Activated CD4-positive, alpha-beta T cell treated with anti-CD3 and anti-CD28 coated beads for 36 hours (primary cell): Measurements from ENCODE around the gene COL9A3. TPM values are rescaled to one million over a fixed set of nuclear protein-coding genes. Genes with fewer than 3 reads are reported as not detected.

ENCODE experiments used
- ATAC-seq: fragments of 200-7000 bp; cut with Tn5 transposase; one replicate; pipeline ENCODE4 v1.10.0; 2021; ENCODE audit warnings: mild to moderate bottlenecking, moderate library complexity
- CTCF ChIA-PET: fragments of 350-600 bp; sonication (Branson Sonifier 250); formaldehyde crosslinking; loops from one replicate; lab custom pipeline; 2021; ENCODE audit warnings: antibody characterized with exemption; lab: Charles Lee
- POLR2A ChIA-PET: fragments of 350-600 bp; sonication (Branson Sonifier 250); formaldehyde crosslinking; loops from one replicate; lab custom pipeline; 2021; ENCODE audit warnings: antibody characterized with exemption, inconsistent platforms; lab: Charles Lee
- DNase-seq: peaks from one replicate; pipeline ENCODE4 v3.0.0-alpha.2; 2020
- H3K27ac Mint-ChIP-seq: one replicate; pipeline ENCODE4 v1.8.0; 2021; ENCODE audit warnings: mixed read lengths
- H3K27me3 Mint-ChIP-seq: one replicate; pipeline ENCODE4 v1.8.0; 2021; ENCODE audit warnings: mixed read lengths
- H3K36me3 Mint-ChIP-seq: one replicate; pipeline ENCODE4 v1.8.0; 2021; ENCODE audit warnings: low read depth, mixed read lengths
- H3K4me1 Mint-ChIP-seq: one replicate; pipeline ENCODE4 v1.8.0; 2021; ENCODE audit warnings: mixed read lengths
- H3K4me3 Mint-ChIP-seq: one replicate; pipeline ENCODE4 v1.8.0; 2021; ENCODE audit warnings: mild to moderate bottlenecking, moderate library complexity, mixed read lengths
- H3K9me3 Mint-ChIP-seq: one replicate; pipeline ENCODE4 v1.8.0; 2021; ENCODE audit warnings: low read depth, mixed read lengths
- intact Hi-C, 2 experiments: fragments of 100-400 bp; cut with DNase I in 1 of 2; cut with micrococcal nuclease in 1 of 2; formaldehyde crosslinking; loops; one replicate each; pipeline versions ENCODE4 v1.14.2 to v1.15.1; 2022 to 2024; cut with DNase I, micrococcal nuclease
- total RNA-seq, 2 experiments: library from RNA; stranded (reverse); gene quantifications; one replicate each; pipeline ENCODE4 v1.2.3, GENCODE V29; 2021

COL9A3 gene
- total RNA-seq, 2 experiments from 2014 or later: not detected

DNA sequence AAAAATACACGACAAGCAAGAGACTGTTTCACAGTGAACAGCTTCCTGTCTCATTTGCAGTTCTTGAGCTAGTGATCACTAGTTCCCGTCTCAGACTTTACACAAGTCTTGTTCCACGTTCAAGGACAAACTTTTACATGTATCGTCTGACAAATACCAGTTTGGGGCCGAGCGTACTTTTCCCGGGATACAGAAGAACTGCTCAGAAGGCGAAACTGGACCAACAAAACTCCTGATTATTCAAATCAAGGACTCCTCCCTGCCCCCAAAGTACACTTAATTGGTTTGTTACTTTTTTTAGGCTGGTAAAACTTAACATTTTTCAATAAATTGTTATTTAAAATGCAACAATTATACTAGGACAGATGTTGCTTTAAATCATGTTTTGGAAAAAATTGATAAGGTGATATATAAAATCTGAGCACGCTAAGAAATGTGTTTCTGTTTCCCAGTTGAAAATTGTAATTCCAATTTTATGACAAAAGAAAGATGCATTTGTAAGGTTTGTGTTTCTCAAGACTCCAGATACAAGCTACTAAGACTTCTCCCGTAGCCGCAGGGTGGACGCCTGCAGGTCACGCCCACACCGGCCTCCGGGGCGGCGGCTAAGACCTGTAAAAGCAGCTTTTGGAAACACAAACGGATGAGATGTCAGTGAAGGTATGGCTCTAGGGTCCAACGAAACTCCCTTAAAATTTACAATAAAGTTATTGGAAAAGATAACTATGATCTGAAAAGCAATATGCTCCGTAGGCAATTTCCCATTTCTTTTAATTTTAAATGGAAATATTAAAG lies 61.6 kb downstream of the COL9A3 start:
- H3K27ac Mint-ChIP-seq: no peak overlapping the region
- DNase-seq (no peak), ATAC-seq (no peak)
- H3K4me1 Mint-ChIP-seq: peaks cover 20% of the 10 kb centered on the region
- CTCF ChIA-PET: interaction anchor here (0.6 to 1.0 kb wide), 2 partner anchors 10 to 905 kb away, joined by 3 read pairs; no protein-coding TSS in a partner anchor
- H3K27me3 Mint-ChIP-seq: no peaks in the 10 kb centered on the region
- peaks cover 7% of the 10 kb centered on the region for H3K36me3 Mint-ChIP-seq
- H3K4me3 Mint-ChIP-seq: no peak overlapping the region
- intact Hi-C loops: no loop called here
- no peaks in the 10 kb centered on the region for H3K9me3 Mint-ChIP-seq
- POLR2A ChIA-PET: no interaction called here

DNA sequence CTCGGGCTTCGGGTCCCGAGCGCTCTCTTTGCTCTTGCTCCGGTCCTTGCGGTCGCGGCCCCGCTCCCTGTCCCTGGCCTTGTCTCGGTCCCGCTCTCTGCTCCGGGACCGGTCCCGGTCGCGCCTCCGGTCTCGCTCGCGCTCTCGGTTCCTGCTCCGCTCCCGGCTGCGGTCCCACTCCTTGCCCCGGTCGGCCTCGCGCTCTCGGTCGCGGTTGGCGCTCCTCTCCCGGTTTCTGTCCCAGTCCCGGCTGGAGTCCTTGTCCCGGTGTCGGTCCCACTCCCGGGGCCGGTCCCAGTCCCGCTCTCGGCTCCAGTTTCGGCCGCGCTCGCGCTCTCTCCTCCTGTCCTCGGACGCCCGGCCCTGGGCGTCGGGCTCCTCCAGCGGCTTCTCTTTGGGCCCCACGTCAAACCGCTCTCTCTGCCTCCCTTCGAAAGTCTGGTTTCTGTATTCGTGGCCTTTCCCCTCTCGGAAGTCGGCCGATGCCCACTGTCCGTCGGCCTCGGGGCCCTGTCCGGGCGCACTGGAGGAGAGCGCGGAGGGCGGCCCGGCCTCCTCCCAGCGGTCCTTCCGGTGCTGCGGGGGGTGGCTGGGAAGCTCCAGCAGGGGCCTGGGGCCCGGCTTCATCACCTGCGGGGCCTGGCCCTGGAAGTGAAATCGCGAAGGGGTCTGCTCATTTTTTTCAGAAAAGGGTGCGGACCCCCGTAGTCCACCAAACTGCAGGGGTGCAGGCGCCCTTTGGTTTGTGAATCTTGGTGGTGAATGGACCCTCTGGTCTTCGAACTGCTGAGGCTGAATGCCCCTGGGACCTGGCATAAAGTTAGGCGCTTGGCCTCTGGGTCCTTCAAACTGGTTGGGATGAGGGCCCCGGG lies 62.7 kb downstream of the COL9A3 start:
- Mint-ChIP-seq H3K27ac (no peak overlapping the region), H3K9me3 (no peaks in the 10 kb centered on the region), H3K36me3 (peaks cover 7% of the 10 kb centered on the region), H3K4me3 (no peak overlapping the region), H3K4me1 (peaks cover 11% of the 10 kb centered on the region), H3K27me3 (no peaks in the 10 kb centered on the region)
- intact Hi-C loops: no loop called here
- ChIA-PET CTCF (interaction anchor here (1.0 kb wide), 1 partner anchor 9 kb away, joined by 3 read pairs; no protein-coding TSS in a partner anchor), POLR2A (no interaction called here)
- DNase-seq (no peak), ATAC-seq (no peak)

DNA sequence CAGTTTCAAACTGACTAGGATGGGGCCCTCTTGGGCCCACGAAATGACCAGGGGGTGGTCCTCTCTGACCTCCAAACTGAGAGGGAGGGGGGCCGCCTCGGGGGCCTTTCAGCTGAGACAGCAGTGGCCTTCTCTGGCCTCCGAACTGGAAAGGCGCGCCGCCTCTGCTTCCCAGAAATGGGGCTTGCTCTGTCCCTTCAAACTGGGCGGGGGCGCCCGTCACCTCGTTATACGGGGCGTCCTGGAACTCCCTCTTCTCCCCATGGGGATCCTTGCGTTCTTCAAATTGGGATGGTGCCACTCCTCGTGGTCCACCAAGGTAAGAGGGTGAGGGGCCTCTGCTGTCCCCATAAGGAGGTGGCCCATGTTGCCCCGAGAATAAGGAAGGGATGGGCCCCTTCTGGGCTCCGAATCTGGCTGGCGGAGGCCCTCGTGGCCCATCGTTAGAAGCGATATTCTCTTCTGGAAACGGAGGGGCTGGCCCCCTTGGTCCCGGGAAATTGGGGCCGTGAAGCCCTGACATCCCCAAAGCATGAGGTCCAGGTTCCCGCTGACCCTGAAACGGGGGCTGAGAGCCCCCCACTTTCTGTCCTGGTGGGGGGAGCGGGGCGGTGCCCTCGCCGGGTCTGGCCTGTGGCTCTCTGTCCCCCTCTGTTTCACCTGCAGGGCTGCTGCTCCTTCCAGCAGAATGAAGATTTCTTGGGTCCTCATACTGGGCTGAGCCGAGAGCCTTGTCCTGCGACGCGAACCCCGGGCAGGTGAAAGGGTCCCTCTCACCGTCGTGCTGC lies 63.5 kb downstream of the COL9A3 start:
- ATAC-seq: no peak
- intact Hi-C loops: no loop called here
- Mint-ChIP-seq H3K27me3 (no peaks in the 10 kb centered on the region), H3K9me3 (no peaks in the 10 kb centered on the region), H3K4me3 (no peak overlapping the region), H3K4me1 (peaks cover 8% of the 10 kb centered on the region), H3K27ac (no peak overlapping the region), H3K36me3 (peaks cover 7% of the 10 kb centered on the region)
- POLR2A ChIA-PET: no interaction called here
- no peak for DNase-seq
- CTCF ChIA-PET: no interaction called here

DNA sequence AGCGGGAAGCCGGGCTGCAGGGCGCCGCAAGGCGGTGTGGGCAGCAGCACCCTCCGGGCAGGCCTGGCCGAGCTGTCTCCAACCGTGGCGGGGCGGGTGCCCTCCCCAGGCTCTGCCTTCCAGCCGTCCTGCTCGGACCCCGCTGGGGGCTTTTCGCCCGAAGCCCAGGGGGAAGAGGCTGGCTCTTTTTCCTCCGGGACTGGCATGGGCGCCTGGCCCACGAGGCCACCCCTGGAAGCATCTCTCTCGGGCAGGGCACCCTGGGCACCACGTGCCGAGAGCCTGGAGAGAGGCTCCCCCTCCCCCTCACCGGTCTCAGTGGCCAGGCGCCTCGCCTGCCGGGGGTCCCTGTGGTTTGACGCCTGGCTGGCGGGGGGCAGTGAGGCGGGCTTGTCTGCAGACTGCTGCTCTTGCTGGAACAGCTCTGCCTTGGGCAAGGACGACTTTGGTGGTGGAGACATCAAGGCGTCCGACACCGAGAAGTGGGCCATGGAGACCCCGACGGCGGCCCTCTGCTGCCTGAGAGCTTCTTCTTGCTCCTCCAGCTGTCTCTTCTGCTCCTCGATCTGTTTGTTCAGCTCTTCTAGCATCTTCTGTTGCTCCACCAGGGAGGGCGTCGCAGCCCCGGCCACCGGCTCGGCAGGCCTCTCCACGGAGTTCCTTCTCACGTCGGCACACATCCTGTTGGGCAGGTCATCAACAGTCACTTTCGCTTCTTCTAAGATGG lies 64.2 kb downstream of the COL9A3 start:
- intact Hi-C loops: no loop called here
- H3K27ac Mint-ChIP-seq: no peak overlapping the region
- ChIA-PET CTCF (interaction anchor here (0.7 kb wide), 1 partner anchor 128 kb away, joined by 5 read pairs; no protein-coding TSS in a partner anchor), POLR2A (no interaction called here)
- no peak overlapping the region for H3K4me3 Mint-ChIP-seq
- ATAC-seq (no peak), DNase-seq (no peak)
- peaks cover 7% of the 10 kb centered on the region for H3K36me3 Mint-ChIP-seq
- H3K9me3 Mint-ChIP-seq: no peaks in the 10 kb centered on the region
- H3K4me1 Mint-ChIP-seq: peaks cover 5% of the 10 kb centered on the region
- no peaks in the 10 kb centered on the region for H3K27me3 Mint-ChIP-seq

DNA sequence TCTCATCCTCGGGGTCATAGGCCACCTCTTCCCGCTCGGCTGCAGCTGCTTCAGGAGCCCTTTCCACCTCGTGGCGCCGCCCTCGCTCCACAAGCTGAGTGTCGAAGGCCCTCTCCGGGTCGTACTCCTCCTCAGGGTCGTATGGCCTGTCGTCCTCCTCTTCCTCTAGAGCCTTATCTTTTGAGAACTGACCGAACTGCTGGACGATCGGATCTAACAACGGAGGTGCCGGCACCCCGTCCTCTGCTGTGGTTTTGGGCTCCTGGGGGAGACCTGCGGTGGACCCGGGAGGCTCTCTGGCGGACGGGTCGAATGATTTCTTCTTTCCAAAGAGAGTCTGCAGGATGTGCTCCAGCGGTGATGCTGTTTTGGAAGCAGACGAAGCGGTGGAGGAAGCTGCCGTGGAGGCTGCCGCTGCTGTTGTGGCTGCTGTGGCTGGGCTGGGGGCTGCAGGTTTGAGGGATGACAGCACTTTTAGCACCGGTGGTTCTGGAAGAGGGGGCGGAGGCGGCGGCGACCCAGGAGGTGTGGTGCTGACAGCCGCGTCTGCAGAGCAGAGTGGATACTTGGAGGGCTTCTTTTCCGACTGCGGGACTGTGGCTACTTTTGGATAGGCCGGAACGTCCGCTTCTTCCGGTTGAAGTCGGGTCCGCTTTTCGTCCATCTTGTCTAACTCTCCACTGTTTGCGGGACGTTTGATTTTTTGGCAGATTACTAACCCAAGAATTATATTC lies 65.0 kb downstream of the COL9A3 start:
- H3K36me3 Mint-ChIP-seq: peaks cover 13% of the 10 kb centered on the region
- H3K27me3 Mint-ChIP-seq: no peaks in the 10 kb centered on the region
- no peaks in the 10 kb centered on the region for H3K9me3 Mint-ChIP-seq
- ATAC-seq (no peak), DNase-seq (no peak)
- CTCF ChIA-PET: interaction anchor here (0.7 kb wide), 1 partner anchor 127 kb away, joined by 5 read pairs; no protein-coding TSS in a partner anchor
- POLR2A ChIA-PET: no interaction called here
- no peak overlapping the region for H3K27ac Mint-ChIP-seq
- intact Hi-C loops: no loop called here
- peaks cover 9% of the 10 kb centered on the region for H3K4me1 Mint-ChIP-seq
- no peak overlapping the region for H3K4me3 Mint-ChIP-seq

DNA sequence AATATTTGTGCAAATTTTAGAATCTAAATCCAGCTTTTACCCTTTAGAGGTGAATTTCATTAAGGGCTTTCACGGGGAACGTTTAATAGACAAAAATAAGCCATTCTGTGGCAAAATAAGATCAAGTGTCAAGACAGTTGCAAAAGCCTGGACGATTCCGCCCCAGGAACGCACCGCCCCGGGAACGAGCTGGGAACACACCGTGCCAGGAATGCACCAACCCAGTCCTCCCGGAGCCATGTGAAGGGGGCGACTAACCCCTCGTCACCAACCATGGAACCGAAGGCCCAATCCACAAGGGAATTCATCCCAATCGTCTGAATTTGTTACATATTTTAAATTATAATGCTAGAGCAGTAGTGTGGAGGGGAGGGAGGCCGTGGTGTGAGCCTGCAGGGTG lies 65.6 kb downstream of the COL9A3 start:
- intact Hi-C loops: no loop called here
- Mint-ChIP-seq H3K27me3 (no peaks in the 10 kb centered on the region), H3K9me3 (no peaks in the 10 kb centered on the region), H3K4me1 (peaks cover 11% of the 10 kb centered on the region), H3K36me3 (peaks cover 14% of the 10 kb centered on the region), H3K27ac (no peak overlapping the region), H3K4me3 (no peak overlapping the region)
- DNase-seq: no peak
- CTCF ChIA-PET: no interaction called here
- ATAC-seq: no peak
- POLR2A ChIA-PET: no interaction called here

DNA sequence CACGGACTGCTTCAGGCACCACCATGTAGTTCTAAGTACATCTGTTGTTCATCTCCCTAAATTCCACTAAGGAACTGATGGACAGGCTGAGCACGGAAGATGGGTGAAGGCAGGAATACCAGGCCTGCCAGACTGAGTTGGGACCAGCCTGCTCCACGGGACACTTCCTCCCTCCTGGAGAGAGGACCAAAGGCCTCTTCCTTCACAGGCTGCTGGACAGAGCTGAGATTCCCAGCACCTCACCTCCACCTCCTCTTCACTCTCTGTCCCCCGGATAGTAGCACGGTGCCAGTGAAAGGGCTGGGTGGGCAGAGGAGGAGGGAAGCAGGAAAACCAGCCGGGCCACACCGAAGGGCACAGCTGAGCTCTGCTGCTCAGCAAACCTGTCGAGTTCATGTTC lies 67.7 kb downstream of the COL9A3 start:
- no peak overlapping the region for H3K4me3 Mint-ChIP-seq
- ChIA-PET POLR2A (no interaction called here), CTCF (interaction anchor here (1.2 kb wide), 1 partner anchor 22 kb away, joined by 3 read pairs; no protein-coding TSS in a partner anchor)
- ATAC-seq: no peak
- H3K27me3 Mint-ChIP-seq: no peaks in the 10 kb centered on the region
- H3K9me3 Mint-ChIP-seq: no peaks in the 10 kb centered on the region
- peaks cover 22% of the 10 kb centered on the region for H3K36me3 Mint-ChIP-seq
- H3K27ac Mint-ChIP-seq: no peak overlapping the region
- DNase-seq: no peak
- H3K4me1 Mint-ChIP-seq: peaks cover 9% of the 10 kb centered on the region
- intact Hi-C loops: no loop called here

DNA sequence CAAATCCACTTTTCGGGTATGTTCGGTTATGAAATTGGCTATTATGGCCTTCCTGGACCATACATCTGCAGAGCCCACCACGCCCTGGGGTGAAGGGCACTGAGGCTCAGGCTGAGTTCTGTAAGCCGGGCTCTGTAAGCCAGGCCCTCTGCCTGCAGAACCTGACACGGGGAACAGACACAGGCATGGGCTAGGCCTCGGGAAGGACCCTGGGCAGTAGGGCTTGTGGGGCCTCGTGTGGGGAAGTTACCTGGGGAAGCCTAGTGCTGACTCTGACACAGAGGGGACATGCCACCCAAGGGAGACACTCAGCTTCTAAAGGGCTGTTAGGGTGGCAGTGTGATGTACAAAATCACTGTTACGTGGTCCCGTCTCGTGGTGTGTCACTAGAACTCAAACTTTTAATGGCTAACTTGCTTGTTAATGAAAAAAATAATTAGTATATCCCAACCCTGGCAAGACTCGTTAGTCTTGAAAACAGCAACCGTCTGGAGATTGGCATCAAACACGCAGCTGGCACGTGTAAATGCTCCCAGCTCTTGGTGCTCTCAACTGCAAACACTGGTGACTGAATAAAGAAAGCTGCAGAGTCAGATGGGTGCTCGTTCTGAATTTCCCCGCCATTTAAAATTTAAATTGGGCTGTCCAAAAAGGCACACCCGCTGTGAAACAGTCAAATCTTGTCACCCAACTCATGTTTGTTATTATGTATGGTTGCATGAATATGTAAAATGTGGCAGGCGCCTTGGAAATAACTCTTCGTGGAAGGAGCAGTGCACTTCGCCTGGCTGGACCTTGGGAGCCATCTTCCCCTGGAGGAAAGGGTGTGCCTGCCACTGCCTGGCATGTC lies 68.4 kb downstream of the COL9A3 start:
- intact Hi-C loops: no loop called here
- Mint-ChIP-seq H3K4me1 (peaks cover 9% of the 10 kb centered on the region), H3K36me3 (peaks cover 25% of the 10 kb centered on the region), H3K27me3 (no peaks in the 10 kb centered on the region), H3K9me3 (no peaks in the 10 kb centered on the region), H3K27ac (no peak overlapping the region), H3K4me3 (no peak overlapping the region)
- DNase-seq (no peak), ATAC-seq (no peak)
- CTCF ChIA-PET: interaction anchor here (0.5 to 1.2 kb wide), 2 partner anchors 22 to 579 kb away, joined by 3 read pairs; no protein-coding TSS in a partner anchor
- POLR2A ChIA-PET: interaction anchor here (0.6 kb wide), 1 partner anchor 923 kb away, joined by 3 read pairs; no protein-coding TSS in a partner anchor

DNA sequence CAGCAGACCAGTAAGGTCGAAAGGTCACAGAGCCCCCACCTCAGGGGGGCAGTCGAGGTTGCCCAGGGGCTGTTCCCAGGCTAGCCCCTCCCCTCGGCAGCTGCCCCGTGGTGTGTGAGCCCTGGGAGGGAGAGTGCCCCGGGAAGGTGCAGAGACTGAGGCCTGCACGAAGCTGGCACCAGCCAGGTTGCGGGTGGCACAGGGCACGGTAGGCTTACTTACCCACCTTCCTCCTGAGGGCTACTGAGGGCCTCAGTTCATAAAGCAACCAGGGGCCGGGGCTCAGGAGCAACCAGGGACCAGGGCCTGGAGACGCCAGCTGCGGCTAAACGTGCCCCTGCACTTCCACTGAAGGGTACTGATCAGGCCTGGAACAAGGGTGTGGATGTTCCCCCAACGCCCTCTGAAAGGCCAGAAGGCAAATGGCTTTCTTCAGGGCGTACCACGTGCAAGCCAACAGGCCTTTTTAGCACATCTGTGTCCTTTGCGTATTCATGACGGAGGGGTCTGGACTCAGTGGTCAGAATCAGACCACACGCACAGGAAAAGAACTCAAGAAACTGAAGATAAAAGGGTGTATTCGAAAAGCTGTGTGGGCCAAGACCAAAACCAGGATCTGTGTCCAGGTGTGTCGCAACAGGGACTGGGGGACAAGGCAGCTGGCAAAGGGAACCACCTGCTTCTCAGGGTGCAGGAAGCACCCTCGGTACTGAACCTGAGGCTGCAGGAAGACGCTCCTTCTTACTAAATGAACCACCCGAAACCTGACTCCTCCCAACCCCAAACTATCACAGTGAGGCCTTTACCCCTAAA lies 69.3 kb downstream of the COL9A3 start:
- Mint-ChIP-seq H3K36me3 (peaks cover 34% of the 10 kb centered on the region), H3K27me3 (no peaks in the 10 kb centered on the region), H3K9me3 (no peaks in the 10 kb centered on the region), H3K27ac (no peak overlapping the region), H3K4me3 (no peak overlapping the region), H3K4me1 (peaks cover 14% of the 10 kb centered on the region)
- ATAC-seq (no peak), DNase-seq (no peak)
- CTCF ChIA-PET: interaction anchor here (0.5 kb wide), 1 partner anchor 580 kb away, joined by 3 read pairs; no protein-coding TSS in a partner anchor
- POLR2A ChIA-PET: no interaction called here
- intact Hi-C loops: no loop called here
